OCI-LY1 (cell line): Measurements from ENCODE around the gene MRPL10.

Experiments
- EZH2 ChIP-seq: fragments of 200-600 bp; sonication (generic), shearing (Covaris generic); IDR thresholded peaks from 2 replicates; pipeline ENCODE4 v1.8.0; 2017; ENCODE audit warnings: borderline replicate concordance, mixed run types, mild to moderate bottlenecking, antibody characterized with exemption, low read length, moderate library complexity, mixed read lengths
- TF ChIP-seq, protein P1 (sequence below): fragments of 200-600 bp; sonication (generic), shearing (Covaris generic); IDR thresholded peaks from 2 replicates; pipeline ENCODE4 v1.5.1; 2017; ENCODE audit warnings: mild to moderate bottlenecking, antibody characterized with exemption, low read length, moderate library complexity, mixed read lengths

DNA sequence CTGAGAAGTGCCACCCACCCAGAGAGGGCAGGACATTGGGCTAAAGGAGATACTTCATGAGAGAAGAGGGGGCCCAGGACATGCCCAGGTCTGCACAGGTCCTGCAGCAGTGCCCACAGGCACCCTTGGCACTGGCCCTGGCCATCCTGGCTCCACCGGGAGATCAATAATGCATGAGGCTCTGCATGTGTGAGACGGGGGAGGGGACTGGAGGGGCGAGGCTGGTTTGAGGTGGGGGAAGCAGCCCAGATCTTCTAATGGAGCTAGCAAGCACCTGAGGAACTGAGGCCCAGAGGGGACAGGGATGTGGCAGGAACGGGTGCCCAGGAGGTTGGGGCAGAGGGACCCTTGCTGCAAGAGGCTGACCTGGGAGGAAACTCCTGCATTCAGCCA is 10.3 kb downstream of the MRPL10 start:
- TF ChIP-seq, protein P1, sequence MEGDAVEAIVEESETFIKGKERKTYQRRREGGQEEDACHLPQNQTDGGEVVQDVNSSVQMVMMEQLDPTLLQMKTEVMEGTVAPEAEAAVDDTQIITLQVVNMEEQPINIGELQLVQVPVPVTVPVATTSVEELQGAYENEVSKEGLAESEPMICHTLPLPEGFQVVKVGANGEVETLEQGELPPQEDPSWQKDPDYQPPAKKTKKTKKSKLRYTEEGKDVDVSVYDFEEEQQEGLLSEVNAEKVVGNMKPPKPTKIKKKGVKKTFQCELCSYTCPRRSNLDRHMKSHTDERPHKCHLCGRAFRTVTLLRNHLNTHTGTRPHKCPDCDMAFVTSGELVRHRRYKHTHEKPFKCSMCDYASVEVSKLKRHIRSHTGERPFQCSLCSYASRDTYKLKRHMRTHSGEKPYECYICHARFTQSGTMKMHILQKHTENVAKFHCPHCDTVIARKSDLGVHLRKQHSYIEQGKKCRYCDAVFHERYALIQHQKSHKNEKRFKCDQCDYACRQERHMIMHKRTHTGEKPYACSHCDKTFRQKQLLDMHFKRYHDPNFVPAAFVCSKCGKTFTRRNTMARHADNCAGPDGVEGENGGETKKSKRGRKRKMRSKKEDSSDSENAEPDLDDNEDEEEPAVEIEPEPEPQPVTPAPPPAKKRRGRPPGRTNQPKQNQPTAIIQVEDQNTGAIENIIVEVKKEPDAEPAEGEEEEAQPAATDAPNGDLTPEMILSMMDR: no peak
- no peak for TF ChIP-seq EZH2
